TTC549 (cell line): ENCODE measurements around the gene ANGPTL4.
"Not testable (repeated sequence)": the region's sequence is repeated elsewhere in the genome, so short reads cannot be mapped to it uniquely, and the experiment has no call there.

Source experiments
- FAIRE-seq: peaks from 2 replicates; lab custom pipeline; 2012; peaks lifted over from hg19 to GRCh38; lab: Jason Lieb, UNC

The ANGPTL4 gene

DNA sequence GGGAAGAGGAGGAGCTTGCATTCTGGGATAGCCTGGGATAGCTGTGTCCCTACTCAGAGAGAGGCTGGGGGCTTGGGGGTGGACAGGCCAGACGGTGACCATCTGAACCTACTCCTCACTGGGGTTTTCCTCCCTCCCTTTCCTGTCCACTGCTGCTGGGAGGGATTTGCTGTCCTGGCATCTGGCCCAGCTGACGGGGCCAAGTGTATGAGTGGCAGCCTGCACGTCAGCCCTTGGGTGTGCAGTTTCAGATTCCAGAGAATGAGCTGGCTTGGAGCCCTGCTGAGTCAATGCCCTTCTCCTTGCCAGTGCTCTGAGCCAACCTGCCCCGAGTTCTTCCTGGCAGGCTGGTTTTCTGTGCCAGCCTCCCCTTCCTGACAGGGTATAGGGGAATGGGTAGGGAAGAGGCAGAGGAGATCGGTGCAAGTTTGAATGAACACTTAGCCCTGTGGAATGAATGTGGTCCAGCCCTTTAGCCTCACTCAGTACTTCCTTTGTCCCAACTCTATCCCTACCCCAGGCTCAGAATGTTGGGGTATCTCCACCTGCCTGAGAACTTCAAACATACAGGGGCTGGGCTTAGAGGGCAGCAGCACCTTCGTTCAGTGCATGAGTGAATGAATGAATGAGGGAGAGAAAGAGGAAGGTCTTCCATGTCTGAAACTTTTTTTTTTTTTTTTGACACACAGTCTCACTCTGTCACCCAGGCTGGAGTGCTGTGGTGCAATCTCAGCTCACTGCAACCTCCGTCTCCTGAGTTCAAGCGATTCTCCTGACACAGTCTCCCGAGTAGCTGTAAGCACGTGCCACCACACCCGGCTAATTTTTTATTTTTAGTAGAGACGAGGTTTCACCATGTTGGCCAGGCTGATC lies 1.8 kb upstream of the ANGPTL4 start:
- no peak for FAIRE-seq

DNA sequence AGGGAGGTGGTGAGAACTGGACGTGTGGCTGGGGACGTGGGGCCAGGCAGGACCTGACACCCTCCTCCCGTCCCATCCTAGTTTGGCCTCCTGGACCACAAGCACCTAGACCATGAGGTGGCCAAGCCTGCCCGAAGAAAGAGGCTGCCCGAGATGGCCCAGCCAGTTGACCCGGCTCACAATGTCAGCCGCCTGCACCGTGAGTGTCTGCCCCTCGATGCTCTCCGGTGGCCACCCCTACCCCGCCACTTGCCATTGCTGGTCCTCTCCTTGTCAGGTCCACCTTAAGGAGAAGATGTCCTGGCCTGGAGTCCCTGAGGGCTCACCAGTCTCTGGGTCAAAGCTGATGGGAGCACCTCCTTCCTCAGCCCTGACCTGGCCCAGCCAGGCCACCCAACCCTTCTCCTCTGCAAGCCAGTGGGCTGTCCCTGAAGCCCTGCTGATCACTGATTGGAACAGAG lies 2.2 kb downstream of the ANGPTL4 start:
- FAIRE-seq, result no peak

DNA sequence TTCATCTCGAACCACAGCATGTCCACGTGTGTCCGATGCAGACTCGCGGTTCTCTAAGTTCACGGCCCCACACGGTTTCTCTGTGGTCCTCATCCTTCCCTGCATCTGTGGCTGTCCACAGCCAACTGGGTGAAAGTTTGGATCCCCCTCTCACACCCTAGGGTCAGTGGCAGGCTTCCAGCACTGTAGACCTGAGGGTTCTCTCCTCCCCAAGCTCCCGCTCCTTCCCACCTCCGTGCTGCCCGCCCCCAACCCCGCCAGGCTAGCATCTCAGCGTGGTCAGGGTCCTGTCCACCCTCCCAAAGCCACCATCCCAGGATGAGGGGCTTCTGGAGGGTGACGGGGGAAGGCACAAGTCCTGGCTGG lies 3.0 kb downstream of the ANGPTL4 start:
- no peak for FAIRE-seq

DNA sequence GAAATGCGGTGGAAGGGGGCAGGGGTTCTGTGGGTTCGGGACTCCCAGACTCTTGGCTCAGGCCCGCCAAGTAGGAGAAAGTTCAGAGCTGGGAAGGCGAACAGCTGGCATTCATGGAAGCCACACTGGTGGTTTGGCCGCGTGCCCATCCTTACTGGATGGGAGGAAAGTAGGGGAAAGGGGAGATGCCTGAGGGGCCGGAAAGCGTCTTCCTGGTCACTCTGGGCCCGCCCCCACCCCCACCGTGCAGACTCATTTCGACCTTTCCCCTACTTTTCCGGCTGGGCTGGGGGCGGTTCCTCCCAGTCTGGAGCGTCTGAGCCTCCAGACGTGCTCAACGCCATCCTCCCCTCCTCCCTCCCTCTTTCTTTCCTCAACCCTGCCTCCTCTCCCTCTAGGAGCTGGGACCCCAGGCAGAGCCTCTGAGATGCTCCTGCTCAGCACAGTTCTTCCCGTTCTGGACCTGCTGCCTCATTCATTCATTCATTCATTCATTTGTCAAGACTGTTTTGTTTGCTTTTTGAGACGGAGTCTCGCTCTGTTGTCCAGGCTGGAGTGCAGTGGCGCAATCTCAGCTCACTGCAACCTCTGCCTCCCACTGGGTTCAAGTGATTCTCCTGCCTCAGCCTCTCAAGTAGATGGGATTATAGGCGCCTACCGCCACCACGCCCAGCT lies 3.5 kb downstream of the ANGPTL4 start:
- FAIRE-seq, result no peak

DNA sequence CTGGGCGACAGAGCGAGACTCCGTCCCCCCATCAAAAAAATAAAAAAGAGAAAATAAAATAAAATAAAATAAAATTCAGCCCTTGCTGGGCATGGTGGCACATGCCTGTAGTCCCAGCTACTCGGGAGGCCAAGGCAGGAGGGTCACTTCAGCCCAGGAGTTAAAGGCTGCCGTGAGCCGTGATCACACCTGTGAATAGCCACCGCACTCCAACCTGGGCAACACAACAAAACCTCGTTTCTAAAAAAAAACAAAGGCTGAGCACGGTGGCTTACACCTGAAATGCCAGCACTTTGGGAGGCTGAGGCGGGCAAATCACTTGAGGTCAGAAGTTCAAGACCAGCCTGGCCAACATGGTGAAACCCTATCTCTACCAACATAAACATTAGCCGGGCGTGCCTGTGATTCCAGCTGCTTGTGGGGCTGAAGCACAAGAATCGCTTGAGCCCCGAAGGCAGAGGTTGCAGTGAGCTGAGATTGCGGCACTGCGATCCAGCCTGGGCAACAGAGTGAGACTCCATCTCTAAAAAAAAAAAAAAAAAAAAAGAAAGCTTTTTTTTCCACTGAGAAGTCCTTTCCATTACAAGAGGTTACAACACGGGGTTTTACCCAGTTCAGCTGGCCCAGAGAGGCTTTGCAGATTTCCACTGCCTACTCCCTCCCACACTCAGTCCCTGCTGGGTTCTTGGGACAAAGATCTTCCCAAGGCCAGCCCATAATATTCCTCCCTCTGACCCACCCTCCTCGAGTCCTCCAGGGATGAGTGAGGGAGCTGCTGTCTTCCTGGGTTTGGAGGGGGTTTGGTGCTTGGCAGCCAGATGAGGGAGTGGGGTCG lies 6.4 kb downstream of the ANGPTL4 start:
- no peak for FAIRE-seq

DNA sequence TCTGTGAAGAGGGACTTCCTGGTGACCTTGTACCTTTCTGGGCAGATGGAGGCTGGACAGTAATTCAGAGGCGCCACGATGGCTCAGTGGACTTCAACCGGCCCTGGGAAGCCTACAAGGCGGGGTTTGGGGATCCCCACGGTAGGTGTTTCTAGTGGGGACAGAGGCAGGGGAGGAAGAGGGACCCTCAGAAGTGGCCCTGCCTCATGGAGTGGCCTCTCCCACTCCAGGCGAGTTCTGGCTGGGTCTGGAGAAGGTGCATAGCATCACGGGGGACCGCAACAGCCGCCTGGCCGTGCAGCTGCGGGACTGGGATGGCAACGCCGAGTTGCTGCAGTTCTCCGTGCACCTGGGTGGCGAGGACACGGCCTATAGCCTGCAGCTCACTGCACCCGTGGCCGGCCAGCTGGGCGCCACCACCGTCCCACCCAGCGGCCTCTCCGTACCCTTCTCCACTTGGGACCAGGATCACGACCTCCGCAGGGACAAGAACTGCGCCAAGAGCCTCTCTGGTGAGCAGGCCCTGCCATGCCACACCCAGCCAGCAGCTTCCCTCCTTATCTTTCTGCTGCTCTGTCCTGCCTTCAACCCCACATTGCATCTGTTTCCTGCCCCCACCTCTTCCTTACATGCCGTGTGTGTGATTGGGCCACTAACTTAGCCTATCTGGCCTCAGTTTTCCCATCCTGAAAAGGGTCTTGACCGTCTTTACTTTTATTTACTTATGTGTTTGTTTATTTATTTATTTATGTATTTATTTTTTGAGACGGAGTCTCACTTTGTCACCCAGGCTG lies 7.3 kb downstream of the ANGPTL4 start:
- FAIRE-seq, result no peak

DNA sequence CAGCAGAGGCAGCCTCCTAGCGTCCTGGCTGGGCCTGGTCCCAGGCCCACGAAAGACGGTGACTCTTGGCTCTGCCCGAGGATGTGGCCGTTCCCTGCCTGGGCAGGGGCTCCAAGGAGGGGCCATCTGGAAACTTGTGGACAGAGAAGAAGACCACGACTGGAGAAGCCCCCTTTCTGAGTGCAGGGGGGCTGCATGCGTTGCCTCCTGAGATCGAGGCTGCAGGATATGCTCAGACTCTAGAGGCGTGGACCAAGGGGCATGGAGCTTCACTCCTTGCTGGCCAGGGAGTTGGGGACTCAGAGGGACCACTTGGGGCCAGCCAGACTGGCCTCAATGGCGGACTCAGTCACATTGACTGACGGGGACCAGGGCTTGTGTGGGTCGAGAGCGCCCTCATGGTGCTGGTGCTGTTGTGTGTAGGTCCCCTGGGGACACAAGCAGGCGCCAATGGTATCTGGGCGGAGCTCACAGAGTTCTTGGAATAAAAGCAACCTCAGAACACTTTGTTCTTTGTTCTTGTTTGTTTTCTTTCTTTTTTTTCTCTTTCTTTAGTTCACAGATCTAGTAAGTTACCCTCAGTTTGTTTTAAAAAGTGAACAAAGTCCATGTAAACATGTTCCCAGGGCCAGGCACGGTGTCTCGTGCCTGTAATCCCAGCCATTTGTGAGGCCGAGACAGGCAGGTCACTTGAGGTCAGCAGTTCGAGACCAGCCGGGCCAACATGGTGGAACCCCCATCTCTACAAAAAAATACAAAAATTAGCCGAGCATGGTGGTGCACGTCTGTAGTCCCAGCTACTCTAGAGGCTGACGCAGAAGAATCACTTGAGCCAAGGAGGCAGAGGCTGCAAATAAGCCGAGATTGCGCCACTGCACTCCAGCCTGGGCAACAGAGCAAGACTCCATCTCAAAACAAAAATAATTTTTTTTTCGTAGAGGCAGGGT lies 10.2 kb downstream of the ANGPTL4 start:
- no peak for FAIRE-seq

DNA sequence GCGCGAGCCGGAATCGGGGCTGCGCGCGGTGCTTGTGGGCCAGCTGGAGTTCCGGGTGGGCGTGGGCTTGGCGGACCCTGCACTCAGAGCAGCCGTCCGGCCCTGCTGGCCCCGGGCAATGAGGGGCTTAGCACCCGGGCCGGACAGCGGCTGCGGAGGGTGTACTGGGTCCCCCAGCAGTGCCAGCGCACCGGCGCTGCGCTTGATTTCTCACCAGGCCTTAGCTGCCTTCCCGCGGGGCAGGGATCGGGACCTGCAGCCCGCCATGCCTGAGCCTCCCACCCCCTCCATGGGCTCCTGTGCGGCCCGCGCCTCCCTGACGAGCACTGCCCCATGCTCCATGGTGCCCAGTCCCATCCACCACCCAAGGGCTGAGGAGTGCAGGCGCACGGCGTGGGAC lies 11.8 kb downstream of the ANGPTL4 start:
- FAIRE-seq, result not testable (repeated sequence)

DNA sequence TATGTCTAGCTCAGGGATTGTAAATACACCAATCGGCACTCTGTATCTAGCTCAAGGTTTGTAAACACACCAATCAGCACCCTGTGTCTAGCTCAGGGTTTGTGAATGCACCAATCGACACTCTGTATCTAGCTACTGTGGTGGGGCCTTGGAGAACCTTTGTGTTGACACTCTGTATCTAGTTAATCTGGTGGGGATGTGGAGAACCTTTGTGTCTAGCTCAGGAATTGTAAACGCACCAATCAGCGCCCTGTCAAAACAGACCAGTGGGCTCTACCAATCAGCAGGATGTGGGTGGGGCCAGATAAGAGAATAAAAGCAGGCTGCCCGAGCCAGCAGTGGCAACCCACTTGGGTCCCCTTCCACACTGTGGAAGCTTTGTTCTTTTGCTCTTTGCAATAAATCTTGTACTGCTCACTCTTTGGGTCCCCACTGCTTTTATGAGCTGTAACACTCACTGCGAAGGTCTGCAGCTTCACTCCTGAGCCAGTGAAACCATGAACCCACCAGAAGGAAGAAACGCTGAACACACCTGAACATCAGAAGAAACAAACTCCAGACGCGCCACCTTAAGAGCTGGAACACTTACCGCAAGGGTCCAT lies 12.5 kb downstream of the ANGPTL4 start:
- not testable (repeated sequence) for FAIRE-seq

DNA sequence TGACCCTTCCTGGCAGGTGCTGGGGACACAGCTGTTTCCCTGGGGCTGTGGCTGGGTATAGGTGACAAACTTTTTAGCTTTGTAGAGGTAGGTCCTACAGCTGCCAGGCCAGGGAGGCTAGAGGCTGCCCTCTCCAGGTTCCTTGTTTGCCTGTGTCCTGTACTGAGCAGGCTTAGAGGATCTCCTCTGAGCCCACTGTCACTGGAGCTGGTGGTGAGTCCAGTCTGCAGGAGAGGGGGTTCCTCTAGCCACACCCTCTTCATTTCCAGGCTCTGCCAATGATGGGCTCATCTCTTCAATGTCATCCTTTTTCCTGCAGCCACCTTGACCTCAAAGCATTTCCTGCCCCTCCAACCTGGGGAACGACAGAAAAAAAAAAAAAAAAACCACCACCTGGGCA lies 13.6 kb downstream of the ANGPTL4 start:
- no peak for FAIRE-seq

DNA sequence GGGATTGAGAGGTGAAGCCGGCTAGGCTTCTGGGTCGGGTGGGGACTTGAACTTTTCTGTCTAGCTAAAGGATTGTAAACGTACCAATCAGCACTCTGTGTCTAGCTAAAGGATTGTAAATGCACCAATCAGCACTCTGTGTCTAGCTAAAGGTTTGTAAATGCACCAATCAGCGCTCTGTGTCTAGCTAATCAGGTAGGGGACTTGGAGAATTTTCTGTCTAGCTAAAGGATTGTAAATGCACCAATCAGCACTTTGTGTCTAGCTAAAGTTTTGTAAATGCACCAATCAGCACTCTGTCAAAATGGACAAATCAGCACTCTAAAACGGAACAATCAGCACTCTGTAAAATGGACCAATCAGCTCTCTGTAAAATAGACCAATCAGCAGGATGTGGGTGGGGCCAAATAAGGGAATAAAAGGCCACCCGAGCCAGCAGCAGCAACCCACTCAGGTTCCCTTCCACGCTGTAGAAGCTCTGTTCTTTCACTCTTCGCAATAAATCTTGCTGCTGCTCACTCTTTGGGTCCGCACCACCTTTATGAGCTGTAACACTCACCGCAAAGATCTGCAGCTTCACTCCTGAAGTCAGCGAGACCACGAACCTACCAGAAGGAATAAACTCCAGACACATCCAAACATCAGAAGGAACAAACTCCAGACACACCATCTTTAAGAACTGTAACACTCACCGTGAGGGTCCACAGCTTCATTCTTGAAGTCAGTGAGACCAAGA lies 15.4 kb downstream of the ANGPTL4 start:
- not testable (repeated sequence) for FAIRE-seq

DNA sequence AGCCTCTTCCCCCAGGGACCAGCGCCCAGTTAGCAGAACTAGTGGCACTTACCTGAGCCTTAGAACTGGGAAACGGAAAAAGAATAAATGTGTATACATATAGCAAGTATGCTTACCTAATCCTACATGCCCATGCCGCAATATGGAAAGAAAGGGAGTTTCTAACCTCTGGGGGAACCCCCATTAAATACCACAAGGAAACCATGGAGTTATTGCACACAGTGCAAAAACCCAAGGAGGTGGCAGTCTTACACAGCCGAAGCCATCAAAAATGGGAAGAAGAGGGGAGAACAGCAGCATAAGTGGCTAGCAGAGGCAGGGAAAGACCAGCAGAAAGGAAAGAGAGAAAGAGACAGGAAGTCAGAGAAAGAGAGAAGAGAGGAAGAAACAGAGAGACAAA lies 20.6 kb downstream of the ANGPTL4 start:
- FAIRE-seq, result not testable (repeated sequence)

DNA sequence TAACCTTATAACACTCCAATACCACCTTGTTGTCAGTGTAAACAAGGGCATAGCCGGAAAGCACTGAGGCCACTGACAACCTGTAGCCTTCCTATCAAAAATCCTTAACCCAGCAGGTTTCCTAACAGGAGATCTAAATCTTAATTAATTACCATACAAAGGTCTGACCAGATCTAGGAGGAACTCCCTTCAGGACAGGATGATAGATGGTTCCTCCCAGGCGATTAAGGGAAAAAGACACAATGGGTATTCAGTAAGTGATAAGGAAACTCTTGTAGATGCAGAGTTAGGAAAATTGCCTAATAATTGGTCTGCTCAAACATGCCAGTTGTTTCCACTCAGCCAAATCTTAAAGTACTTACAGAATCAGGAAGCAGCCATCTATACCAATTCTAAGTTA lies 21.1 kb downstream of the ANGPTL4 start:
- not testable (repeated sequence) for FAIRE-seq

DNA sequence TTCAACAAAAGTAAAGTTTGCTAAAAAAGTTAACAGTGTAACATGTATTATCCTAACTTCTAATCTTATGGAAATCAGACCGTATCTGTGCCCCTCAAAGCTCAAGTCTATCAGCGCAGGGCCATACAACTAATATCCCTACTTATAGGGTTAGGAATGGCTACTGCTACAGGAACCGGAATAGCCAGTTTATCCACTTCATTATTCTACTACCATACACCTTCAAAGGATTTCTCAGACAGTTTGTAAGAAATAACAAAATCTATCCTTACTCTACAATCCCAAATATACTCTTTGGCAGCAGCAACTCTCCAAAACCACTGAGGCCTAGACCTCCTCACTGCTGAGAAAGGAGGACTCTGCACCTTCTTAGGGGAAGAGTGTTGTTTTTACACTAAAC lies 21.6 kb downstream of the ANGPTL4 start:
- not testable (repeated sequence) for FAIRE-seq

DNA sequence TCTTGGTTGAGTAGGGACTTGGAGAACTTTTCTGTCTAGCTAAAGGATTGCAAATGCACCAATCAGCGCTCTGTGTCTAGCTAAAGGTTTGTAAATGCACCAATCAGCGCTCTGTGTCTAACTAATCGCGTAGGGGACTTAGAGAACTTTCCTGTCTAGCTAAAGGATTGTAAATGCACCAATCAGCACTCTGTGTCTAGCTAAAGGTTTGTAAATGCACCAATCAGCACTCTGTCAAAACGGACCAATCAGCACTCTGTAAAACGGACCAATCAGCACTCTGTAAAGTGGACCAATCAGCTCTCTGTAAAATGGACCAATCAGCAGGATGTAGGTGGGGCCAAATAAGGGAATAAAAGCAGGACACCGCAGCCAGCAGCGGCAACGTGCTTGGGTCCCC lies 22.5 kb downstream of the ANGPTL4 start:
- FAIRE-seq, result not testable (repeated sequence)

DNA sequence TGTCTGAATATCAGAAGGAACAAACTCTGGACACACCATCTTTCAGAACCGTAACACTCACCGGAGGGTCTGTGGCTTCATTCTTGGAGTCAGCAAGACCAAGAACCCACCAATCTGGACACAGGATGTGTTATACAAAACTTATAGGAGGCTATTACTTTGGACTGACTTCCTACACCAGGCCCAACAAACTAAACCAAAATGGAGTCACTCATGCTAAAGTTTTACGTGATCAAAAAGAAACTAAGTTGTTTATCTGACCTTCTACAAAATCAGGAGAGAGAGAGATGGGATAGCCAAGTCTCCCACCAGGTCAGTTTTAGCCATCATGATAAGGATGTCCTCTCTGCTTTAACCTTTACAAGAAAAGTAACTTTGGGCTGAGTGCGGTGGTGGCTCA lies 23.0 kb downstream of the ANGPTL4 start:
- no peak for FAIRE-seq

DNA sequence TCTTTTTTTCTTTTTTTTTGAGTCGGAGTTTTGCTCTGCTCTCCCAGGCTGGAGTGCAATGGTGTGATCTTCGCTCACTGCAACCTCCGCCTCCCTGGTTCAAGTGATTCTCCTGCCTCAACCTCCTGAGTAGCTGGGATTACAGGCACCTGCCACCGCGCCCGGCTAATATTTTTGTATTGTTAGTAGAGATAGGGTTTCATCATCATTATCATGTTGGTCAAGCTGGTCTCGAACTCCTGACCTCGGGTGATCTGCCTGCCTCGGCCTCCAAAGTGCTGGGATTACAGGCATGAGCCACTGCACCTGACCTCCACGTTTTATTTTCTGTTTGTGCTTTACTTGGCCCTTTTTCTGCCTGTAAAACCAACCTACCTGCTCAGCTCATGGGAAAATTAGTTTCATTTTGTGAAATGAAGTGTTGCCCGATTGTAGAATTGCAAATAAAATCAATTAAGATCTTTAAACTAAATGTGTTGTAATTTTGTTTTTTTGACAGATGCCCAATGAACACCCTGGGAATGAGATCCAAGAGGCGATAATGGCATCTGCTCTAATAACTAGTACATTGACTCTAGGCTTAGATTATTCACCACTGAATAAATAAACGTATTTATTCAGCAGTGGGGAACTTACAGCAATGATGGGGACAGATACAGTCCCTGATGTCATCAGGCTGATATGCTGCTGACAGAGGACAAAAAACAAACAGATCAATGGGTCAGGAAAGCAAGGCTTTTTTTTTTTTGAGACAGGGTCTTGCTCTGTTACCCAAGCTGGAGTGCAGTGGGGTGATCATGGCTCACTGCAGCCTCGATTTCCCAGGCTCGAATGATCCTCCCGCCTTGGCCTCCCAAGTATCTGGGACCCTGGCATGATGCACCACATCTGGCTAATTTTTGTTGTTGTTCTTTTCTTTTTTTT lies 24.0 kb downstream of the ANGPTL4 start:
- FAIRE-seq, result no peak

DNA sequence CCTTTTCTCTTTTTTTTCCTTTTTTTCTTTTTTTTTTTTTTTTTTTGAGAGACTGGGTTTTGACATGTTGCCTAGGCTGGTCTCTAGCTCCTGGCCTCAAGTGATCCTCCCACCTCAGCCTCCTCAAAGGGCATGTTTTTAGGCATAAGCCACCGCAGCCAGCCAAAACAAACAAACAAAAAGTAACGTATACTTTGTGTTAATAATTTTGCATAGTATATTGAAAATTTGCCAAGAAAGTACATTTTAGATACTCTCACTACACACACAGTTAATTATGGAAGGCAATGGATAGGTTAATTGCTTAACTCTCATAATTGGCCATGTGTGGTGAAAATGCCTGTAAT lies 24.6 kb downstream of the ANGPTL4 start:
- no peak for FAIRE-seq
